Colonic mucosa (tissue), 4 donors: ENCODE measurements around the gene NCAPG2. TPM values are rescaled to one million over a fixed set of nuclear protein-coding genes. Genes with fewer than 3 reads are reported as not detected.

Experiments used
- DNase-seq: peaks from one replicate; pipeline ENCODE4 v3.0.0-alpha.2; 2020
- H3K27ac ChIP-seq: fragments of 200-600 bp; one replicate; pipeline ENCODE4 v1.8.0; 2021
- H3K27me3 ChIP-seq: fragments of 200-600 bp; one replicate; pipeline ENCODE4 v1.8.0; 2021
- H3K36me3 ChIP-seq: fragments of 200-600 bp; one replicate; pipeline ENCODE4 v1.8.0; 2021
- H3K4me1 ChIP-seq: fragments of 200-600 bp; one replicate; pipeline ENCODE4 v1.8.0; 2021; ENCODE audit warnings: mild to moderate bottlenecking
- H3K4me3 ChIP-seq: fragments of 200-600 bp; one replicate; pipeline ENCODE4 v1.8.0; 2021
- H3K9ac ChIP-seq, 2 donors: one replicate each; pipeline ENCODE4 v1.7.0; 2013; ENCODE audit warnings: control low read depth in 2 of 2, low read depth in 2 of 2, low read length in 2 of 2
- H3K9me3 ChIP-seq: fragments of 200-600 bp; one replicate; pipeline ENCODE4 v1.8.0; 2021
- intact Hi-C: fragments of 100-400 bp; cut with DNase I; formaldehyde crosslinking; loops from one replicate; pipeline ENCODE4 v1.14.1; 2022
- total RNA-seq, 2 donors: library from RNA; stranded (reverse); fragmentation: NEBNext Ultra II Directional in 1 of 2; extraction: Animal tissue kit (Norgen Biotek cat#: 25700) in 1 of 2; gene quantifications; one replicate each; pipeline ENCODE4 v1.2.1, GENCODE V29; 2021
- TF ChIP-seq, protein P1 (sequence below): fragments of 200-600 bp; IDR thresholded peaks from one replicate; pipeline ENCODE4 v1.8.0; 2022; ENCODE audit warnings: antibody characterized with exemption, mild to moderate bottlenecking
- donor health status: healthy.
- donor health status: DM: no; HTN: no; CAD: no.
- donor health status: DM: no; HTN: no; CAD: no.

Gene NCAPG2
- total RNA-seq, 2 donors from 2014 or later = 15.0 to 48.4 TPM

GRCh38 chr7:158740013-158740656, 35.5 kb upstream of the NCAPG2 start:
- H3K9me3 ChIP-seq = no peaks in the 10 kb centered on the region
- no peak overlapping the region for H3K9ac ChIP-seq
- H3K27ac ChIP-seq = no peak overlapping the region
- TF ChIP-seq, protein P1, sequence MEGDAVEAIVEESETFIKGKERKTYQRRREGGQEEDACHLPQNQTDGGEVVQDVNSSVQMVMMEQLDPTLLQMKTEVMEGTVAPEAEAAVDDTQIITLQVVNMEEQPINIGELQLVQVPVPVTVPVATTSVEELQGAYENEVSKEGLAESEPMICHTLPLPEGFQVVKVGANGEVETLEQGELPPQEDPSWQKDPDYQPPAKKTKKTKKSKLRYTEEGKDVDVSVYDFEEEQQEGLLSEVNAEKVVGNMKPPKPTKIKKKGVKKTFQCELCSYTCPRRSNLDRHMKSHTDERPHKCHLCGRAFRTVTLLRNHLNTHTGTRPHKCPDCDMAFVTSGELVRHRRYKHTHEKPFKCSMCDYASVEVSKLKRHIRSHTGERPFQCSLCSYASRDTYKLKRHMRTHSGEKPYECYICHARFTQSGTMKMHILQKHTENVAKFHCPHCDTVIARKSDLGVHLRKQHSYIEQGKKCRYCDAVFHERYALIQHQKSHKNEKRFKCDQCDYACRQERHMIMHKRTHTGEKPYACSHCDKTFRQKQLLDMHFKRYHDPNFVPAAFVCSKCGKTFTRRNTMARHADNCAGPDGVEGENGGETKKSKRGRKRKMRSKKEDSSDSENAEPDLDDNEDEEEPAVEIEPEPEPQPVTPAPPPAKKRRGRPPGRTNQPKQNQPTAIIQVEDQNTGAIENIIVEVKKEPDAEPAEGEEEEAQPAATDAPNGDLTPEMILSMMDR = no peak
- H3K36me3 ChIP-seq = peaks cover 6% of the 10 kb centered on the region
- H3K4me3 ChIP-seq = no peak overlapping the region
- H3K4me1 ChIP-seq = no peaks in the 10 kb centered on the region
- DNase-seq = no peak
- intact Hi-C loops = no loop called here
- H3K27me3 ChIP-seq = no peaks in the 10 kb centered on the region

DNA sequence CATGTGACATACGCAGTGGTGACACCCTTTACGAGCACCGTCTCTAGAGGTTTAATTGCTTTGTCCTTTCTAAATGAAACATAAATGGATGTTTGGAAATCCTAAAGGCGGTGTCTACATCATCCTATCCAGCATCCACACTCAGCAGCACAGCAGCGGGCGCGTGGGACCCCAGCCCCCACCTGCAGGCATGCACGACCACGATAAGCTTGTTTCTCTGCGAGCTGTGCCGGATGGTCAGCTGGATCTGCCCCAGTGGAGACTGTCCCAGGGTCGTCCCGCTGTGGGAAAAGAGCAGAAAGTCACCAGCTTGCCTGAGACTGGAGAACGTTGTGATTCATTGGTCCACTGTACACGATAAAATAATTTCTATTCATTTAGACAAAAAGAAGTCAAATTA, 34.2 kb upstream of the NCAPG2 start:
- Histone ChIP-seq H3K36me3 (peaks cover 6% of the 10 kb centered on the region), H3K27me3 (no peaks in the 10 kb centered on the region), H3K9ac (no peak overlapping the region), H3K9me3 (no peaks in the 10 kb centered on the region), H3K4me3 (no peak overlapping the region), H3K4me1 (no peaks in the 10 kb centered on the region), H3K27ac (no peak overlapping the region)
- no peak for DNase-seq
- TF ChIP-seq, protein P1 = no peak
- intact Hi-C loops = no loop called here

DNA sequence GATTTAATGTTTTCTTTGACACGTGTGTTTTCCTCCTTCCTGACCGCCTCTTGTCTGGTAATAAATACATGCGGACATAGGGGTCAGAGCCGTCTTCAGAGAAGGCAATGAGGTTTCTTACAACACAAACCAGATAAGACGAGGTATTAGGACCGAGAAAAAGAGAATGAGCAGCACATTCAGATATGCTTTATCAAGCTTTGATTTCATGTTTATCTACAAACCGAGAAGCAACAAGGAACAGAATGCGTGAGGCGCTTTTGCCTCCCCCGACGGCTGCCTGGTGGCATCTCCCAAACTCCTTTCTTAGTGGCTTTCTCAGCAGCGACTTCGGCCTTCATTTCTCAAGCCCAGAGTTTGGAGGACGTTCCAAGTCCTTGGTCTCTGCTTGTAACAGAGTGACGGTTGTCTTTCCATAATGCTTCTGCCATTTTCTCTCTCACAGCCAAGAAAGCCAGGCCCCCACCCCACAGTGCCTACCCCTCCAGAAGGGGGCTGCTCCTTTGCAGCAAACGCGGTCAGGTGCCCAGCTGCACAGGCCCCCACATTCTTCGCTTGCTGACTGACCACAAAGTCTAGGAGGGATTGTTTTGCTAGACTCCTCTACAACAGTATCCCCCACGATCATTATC, 32.6 kb upstream of the NCAPG2 start:
- intact Hi-C loops = no loop called here
- Histone ChIP-seq H3K4me3 (no peak overlapping the region), H3K27ac (no peak overlapping the region), H3K9ac (no peak overlapping the region), H3K9me3 (no peaks in the 10 kb centered on the region), H3K27me3 (no peaks in the 10 kb centered on the region), H3K4me1 (no peaks in the 10 kb centered on the region), H3K36me3 (peaks cover 6% of the 10 kb centered on the region)
- TF ChIP-seq, protein P1 = no peak
- DNase-seq = no peak

DNA sequence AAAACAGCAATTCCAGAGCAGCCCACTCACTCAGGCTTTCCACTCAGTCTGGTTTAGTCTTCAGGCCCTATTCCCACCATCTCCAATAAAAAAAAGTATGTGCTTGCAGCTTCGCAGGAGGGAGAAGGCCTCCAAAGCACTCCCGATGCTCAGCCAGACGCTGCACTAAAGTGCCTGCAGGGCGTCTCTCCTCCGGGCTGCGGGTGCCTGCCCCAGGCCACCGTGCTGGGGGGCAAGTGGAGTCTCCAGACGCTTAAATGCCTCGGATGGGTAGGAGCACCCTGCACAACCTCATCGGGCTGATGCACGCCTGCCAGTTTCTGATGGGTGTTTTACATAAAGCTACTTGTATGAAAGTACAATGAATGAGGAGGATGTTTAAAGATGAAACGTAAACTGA, 31.3 kb upstream of the NCAPG2 start:
- H3K4me3 ChIP-seq = no peak overlapping the region
- intact Hi-C loops = no loop called here

DNA sequence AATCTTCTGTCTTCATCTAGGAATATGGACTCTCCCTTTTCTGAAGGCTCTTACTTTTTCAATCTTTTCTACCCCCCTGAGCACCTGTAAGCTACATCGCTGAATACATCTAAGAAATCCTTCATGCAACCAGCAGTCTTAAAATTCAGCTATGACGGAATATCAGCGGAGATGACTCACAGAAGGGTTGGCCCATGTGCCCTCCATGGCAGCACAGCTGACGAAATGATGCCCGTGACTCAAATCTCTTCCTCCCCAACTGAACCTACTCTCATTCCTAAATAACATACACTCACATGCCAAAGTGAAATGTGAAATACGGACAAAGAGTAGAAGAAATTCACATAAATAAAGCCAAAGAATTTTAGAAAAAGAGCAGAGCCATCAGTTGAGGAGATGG, 30.3 kb upstream of the NCAPG2 start:
- DNase-seq = no peak
- no peak overlapping the region for H3K9ac ChIP-seq
- H3K4me1 ChIP-seq = no peaks in the 10 kb centered on the region
- H3K36me3 ChIP-seq = peaks cover 6% of the 10 kb centered on the region
- H3K9me3 ChIP-seq = no peaks in the 10 kb centered on the region
- H3K27ac ChIP-seq = no peak overlapping the region
- intact Hi-C loops = no loop called here
- H3K4me3 ChIP-seq = no peak overlapping the region
- no peaks in the 10 kb centered on the region for H3K27me3 ChIP-seq
- TF ChIP-seq, protein P1 = no peak

More for the DNA sequence above, 31.3 kb upstream of the NCAPG2 start:
- Histone ChIP-seq H3K36me3 (peaks cover 6% of the 10 kb centered on the region), H3K9me3 (no peaks in the 10 kb centered on the region), H3K27ac (no peak overlapping the region), H3K9ac (no peak overlapping the region), H3K27me3 (no peaks in the 10 kb centered on the region), H3K4me1 (no peaks in the 10 kb centered on the region)
- TF ChIP-seq, protein P1 = no peak
- DNase-seq = no peak
